Kidney (tissue), 14 donors: ENCODE results near the gene PDGFC. TPM values are rescaled to one million over a fixed set of nuclear protein-coding genes. Genes with fewer than 3 reads are reported as not detected.

Experiments used
- DNase-seq, 5 donors: peaks; one replicate each; pipeline ENCODE4 v3.0.0-alpha.2; 2013 to 2020
- FAIRE-seq: peaks from 2 replicates; lab custom pipeline; 2012; peaks lifted over from hg19 to GRCh38; lab: Jason Lieb, UNC
- H3K27ac ChIP-seq, 2 donors: one replicate each; pipeline ENCODE4 v1.7.0; 2013; ENCODE audit warnings: low read depth in 2 of 2, low read length in 2 of 2, inconsistent platforms in 1 of 2
- H3K27me3 ChIP-seq: one replicate; pipeline ENCODE4 v1.7.1; 2013; ENCODE audit warnings: low read length, inconsistent platforms; ENCODE audit not compliant: control insufficient read depth, insufficient read depth
- H3K36me3 ChIP-seq, 3 donors: one replicate each; pipeline versions ENCODE4 v1.7.0 to v1.7.1; 2013; ENCODE audit warnings: low read length in 3 of 3, control low read depth in 1 of 3, inconsistent platforms in 1 of 3; ENCODE audit not compliant: insufficient read depth in 3 of 3, control insufficient read depth in 2 of 3
- H3K4me1 ChIP-seq, 3 donors: one replicate each; pipeline versions ENCODE4 v1.7.0 to v1.7.1; 2013; ENCODE audit warnings: low read length in 3 of 3, inconsistent platforms in 1 of 3, low read depth in 1 of 3; ENCODE audit not compliant: control insufficient read depth in 2 of 3, insufficient read depth in 2 of 3
- H3K4me3 ChIP-seq, 3 donors: one replicate each; pipeline versions ENCODE4 v1.7.0 to v1.8.1; 2013; ENCODE audit warnings: low read length in 3 of 3, control low read depth in 1 of 3, inconsistent platforms in 1 of 3
- H3K9ac ChIP-seq, 3 donors: one replicate each; pipeline versions ENCODE4 v1.7.0 to v1.7.1; 2013; ENCODE audit warnings: low read length in 3 of 3, control low read depth in 1 of 3, inconsistent platforms in 1 of 3
- H3K9me3 ChIP-seq, 3 donors: one replicate each; pipeline versions ENCODE4 v1.7.0 to v1.7.1; 2013; ENCODE audit warnings: low read length in 3 of 3, control low read depth in 1 of 3, inconsistent platforms in 1 of 3; ENCODE audit not compliant: control insufficient read depth in 2 of 3, insufficient read depth in 1 of 3
- intact Hi-C: fragments of 100-400 bp; cut with DNase I; formaldehyde crosslinking; loops from one replicate; pipeline ENCODE4 v1.11.1; 2022
- polyA plus RNA-seq: library from polyadenylated mRNA; stranded (reverse); fragments of 350-450 nt; fragmentation: Illumina TruSeq; extraction: RNeasy Lipid Tissue Mini Kit (QIAGEN cat#74804); gene quantifications from one replicate; pipeline ENCODE4 v1.2.3, GENCODE V29; 2014; ENCODE audit warnings: low read depth, low replicate concordance; ENCODE audit not compliant: insufficient read depth
- total RNA-seq: library from RNA; stranded (reverse); fragmentation: NEBNext Ultra II Directional; extraction: Animal tissue kit (Norgen Biotek cat#: 25700); gene quantifications from one replicate; pipeline ENCODE4 v1.2.1, GENCODE V29; 2021
- TF ChIP-seq, protein P1 (sequence below): IDR thresholded peaks from 3 replicates; pipeline ENCODE4 v1.5.1; 2012; ENCODE audit warnings: mild to moderate bottlenecking, moderate library complexity, borderline replicate concordance; ENCODE audit not compliant: insufficient read depth; ENCODE audit errors: extremely low read depth
- donor health status: control.
- donor health status: control.
- donor health status: control.
- donor health status: control.
- donor health status: control.
- donor health status: DM: yes; HTN: yes; CAD: no.
- donor health status: Normal renal cell carcinoma (clear cell type).

PDGFC gene
- total and polyA plus RNA-seq, 2 donors from 2014 or later = 12.3 to 37.6 TPM

DNA sequence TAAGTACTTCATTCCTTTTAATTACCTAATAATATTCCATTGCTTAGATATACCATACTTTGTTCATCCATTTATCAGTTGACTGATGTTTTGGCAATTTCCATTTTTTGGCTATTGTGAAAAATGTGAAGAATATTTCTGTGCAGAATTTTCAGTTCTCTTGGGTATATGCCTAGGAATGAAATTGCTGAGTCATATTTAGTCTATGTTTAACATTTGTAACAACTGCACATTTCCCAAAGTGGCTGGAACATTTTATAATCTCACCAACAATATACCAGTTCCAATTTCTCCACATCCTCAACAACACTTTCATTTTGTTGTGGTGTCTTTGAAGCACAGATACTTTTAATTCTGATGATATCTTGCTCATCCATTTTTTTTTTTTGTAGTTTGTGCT is 215.5 kb downstream of the PDGFC start:
- no peak for FAIRE-seq
- Histone ChIP-seq H3K27ac (no peak overlapping the region), H3K36me3 (no peaks in the 10 kb centered on the region), H3K9me3 (no peaks in the 10 kb centered on the region), H3K4me1 (no peaks in the 10 kb centered on the region), H3K9ac (no peak overlapping the region), H3K27me3 (no peaks in the 10 kb centered on the region), H3K4me3 (no peak overlapping the region)
- no peak for DNase-seq
- intact Hi-C loops = no loop called here
- TF ChIP-seq, protein P1, sequence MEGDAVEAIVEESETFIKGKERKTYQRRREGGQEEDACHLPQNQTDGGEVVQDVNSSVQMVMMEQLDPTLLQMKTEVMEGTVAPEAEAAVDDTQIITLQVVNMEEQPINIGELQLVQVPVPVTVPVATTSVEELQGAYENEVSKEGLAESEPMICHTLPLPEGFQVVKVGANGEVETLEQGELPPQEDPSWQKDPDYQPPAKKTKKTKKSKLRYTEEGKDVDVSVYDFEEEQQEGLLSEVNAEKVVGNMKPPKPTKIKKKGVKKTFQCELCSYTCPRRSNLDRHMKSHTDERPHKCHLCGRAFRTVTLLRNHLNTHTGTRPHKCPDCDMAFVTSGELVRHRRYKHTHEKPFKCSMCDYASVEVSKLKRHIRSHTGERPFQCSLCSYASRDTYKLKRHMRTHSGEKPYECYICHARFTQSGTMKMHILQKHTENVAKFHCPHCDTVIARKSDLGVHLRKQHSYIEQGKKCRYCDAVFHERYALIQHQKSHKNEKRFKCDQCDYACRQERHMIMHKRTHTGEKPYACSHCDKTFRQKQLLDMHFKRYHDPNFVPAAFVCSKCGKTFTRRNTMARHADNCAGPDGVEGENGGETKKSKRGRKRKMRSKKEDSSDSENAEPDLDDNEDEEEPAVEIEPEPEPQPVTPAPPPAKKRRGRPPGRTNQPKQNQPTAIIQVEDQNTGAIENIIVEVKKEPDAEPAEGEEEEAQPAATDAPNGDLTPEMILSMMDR = no peak

DNA sequence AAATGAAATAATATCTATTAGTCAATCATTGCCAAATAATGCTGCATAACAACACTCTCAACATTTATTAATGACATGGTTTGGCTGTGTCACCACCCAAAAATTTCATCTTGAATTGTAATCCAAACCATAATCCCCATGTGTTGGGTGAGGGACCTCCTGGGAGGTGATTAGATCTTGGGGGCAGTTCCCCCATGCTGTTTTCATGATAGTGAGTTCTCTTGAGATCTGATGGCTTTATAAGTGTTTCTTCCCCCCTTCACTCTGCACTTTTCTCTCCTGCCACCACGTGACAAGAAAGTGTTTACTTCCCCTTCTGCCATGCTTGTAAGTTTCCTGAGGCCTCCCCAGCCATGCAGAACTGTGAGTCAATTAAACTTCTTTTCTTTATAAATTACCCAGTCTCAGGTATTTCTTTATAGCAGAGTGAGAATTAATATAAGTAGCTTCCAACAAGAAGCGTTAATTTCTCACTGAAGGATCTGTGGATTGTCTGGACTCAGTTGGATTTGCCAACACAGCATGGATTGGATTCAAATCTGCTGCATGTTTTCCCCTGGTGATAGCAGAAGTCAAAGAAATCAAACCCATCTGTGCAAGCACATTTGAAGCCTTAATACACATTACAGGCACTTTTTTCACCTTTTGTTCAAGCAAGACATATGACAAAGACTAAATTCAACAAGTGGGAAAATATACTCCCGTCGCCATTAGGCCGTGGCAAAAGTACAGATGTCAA is 216.6 kb downstream of the PDGFC start:
- intact Hi-C loops = no loop called here
- TF ChIP-seq, protein P1 = no peak
- Histone ChIP-seq H3K36me3 (no peaks in the 10 kb centered on the region), H3K27me3 (no peaks in the 10 kb centered on the region), H3K9ac (no peak overlapping the region), H3K4me1 (no peaks in the 10 kb centered on the region), H3K27ac (no peak overlapping the region), H3K4me3 (no peak overlapping the region), H3K9me3 (no peaks in the 10 kb centered on the region)
- no peak for DNase-seq
- no peak for FAIRE-seq

DNA sequence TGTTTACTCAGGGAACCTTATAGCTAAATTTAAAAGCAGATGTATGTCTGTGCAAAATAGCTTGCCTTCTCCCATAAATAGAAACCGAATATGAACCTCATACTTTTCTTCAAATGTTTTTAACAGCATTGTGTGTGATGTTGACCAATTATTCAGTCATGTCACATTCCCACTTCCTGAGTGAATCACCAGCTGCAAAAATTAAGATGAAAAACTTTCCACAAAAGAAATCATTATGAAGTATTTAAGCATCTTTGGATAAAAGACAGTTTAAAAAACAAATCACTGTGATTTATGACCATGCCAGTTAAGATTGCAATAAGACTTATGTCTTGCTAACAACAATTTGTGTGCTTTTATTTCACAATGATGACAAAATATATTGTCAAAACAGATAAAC is 220.1 kb downstream of the PDGFC start:
- Histone ChIP-seq H3K9me3 (no peaks in the 10 kb centered on the region), H3K4me3 (no peak overlapping the region), H3K9ac (no peak overlapping the region), H3K27me3 (no peaks in the 10 kb centered on the region), H3K36me3 (no peaks in the 10 kb centered on the region), H3K4me1 (no peaks in the 10 kb centered on the region), H3K27ac (no peak overlapping the region)
- FAIRE-seq (no peak), DNase-seq (no peak)
- TF ChIP-seq, protein P1 = no peak
- intact Hi-C loops = no loop called here
